GM18520 (cell line): ENCODE data around the gene IL36RN.

Source experiments
- ATAC-seq: cut with Tn5 transposase; IDR thresholded peaks from one replicate; pipeline ENCODE4 v1.9.1; 2021; ENCODE audit not compliant: unreplicated experiment

The IL36RN gene

DNA sequence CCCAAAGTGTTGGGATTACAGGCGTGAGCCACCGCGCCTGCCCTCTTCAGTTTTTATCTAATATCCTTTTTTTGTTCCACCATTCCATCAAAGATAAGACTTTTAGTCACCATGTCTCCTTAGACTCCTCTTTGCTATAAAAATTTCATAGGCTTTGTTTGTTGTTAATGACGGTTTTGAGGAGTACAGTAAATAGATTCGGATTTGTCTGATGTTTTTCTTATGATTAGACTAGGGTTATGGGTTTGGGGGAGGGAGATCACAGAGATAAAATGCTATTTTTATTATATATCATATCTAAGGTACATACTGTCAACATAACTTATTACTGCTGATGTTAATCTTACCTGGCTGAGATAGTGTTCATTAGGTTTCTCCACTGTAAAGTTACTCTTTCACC lies 12.5 kb upstream of the IL36RN start:
- no peak for ATAC-seq

DNA sequence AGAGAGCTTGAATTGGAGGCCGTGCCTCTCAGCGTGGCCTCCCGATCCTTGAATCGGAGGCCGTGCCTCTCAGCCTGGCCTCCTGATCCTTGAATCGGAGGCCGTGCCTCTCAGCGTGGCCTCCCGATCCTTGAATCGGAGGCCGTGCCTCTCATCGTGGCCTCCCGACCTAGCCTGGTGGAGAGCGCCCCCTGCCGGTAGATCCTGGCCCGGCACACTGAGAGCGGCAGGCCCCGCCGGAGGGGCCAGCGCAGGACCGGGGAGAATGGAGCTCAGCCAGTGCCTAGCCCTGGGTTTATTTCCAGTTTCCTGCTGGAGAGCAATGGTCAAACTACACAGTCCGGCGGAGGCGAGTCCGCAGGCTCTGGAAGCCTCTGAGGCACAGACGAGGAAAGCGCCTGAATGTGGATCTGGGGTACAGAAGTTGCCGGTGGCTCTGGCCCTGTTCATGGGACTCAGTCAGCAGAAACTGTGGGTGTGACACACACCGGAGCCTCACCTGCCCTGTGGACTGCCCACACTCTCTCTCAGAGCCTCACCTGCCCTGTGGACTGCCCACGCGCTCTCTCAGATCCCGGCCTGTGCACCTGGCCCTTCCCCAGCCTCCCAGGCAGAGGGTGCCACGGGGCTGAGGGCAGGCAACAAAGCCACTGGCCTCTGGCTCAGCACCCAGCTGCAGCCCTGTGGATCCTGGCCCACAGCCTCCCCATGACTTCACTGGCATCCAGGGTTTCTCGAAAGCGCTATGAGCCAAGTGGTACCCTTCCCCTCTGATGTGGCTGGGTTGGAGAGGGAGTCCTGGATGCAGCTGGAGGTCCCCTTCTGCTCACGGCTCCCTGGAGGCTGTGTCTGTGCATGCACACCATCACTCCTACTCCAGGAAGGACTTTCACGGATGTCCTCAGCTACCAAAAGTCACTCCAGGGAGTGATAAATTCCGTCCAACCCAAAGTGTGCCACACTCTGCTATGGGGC lies 7.8 kb upstream of the IL36RN start:
- no peak for ATAC-seq

DNA sequence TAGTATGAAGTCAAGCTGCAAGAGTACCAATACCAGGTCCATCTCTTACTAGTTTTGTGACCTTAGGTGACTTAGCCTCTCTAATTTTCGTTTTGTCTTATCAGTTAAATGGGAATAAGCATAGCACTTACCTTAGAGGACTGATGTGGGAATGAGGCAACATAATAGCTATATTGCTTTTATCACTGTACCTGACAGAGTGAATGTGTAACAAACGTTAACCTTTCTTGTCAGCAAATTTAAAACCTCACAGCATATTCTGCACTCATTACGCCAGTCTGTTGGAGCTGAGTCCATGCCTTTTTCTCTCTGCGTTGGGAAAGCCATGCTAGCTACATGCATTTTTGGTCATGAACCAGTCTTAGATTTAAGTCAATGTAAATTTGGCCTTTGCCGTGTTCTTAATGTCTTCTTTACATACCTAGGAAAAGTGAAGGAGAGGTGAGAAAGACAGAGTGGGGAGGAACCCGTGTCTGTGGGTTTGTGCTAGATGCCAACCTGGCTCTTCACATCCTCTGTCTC lies 6.5 kb upstream of the IL36RN start, which contains the start of gene IL36B:
Gene IL36B, minus strand, starts transcription at position 472 of the 522 bp plus-strand sequence.
- ATAC-seq = no peak

DNA sequence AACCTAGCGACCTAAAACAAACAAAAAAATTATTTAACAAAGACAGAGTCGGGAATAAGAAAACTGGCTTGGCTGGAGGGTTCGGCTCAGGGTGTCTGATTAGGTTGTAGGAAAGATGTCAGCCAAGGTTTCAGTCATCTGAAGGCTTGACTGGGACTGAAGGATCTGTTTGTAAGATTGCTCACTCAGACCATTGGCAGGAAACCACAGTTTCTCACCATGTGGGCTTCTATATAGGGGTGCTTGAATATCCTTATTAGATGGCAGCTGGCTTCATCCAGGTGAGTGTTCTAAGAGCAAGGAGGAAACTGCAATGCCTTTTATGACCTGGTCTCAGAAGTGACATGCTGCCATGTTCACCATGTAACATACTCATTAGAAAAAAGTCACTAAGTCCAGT lies 5.3 kb upstream of the IL36RN start:
- ATAC-seq = no peak

DNA sequence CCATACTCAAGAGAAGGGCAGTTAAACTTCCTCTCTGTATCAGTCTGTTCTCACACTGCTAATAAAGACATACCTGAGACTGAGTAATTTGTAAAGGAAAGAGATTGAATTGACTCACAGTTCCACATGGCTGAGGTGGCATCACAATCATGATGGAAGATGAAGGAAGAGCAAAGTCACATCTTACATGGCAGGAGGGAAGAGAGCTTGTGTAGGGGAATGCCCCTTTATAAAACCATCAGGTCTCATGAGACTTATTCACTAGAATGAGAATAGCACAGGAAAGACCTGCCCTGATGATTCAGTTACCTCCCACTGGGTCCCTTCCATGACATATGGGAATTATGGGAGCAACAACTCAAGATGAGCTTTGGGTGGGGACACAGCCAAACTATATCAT lies 4.9 kb upstream of the IL36RN start:
- no peak for ATAC-seq

DNA sequence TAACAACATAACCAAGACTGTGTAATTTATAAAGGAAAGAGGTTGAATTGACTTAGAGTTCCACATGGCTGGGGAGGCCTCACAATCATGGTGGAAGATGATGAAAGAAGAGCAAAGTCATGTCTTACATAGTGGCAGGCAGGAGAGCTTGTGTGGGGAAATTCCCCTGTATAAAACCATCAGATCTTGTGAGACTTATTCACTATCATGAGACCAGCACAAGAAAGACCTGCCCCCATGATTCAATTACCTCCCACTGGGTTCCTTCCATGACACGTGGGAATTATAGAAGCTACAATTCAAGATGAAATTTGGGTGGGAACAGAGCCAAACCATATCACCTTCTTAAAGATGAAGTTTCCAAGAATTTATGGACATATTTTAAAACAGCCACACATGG lies 2.5 kb upstream of the IL36RN start:
- ATAC-seq = no peak

DNA sequence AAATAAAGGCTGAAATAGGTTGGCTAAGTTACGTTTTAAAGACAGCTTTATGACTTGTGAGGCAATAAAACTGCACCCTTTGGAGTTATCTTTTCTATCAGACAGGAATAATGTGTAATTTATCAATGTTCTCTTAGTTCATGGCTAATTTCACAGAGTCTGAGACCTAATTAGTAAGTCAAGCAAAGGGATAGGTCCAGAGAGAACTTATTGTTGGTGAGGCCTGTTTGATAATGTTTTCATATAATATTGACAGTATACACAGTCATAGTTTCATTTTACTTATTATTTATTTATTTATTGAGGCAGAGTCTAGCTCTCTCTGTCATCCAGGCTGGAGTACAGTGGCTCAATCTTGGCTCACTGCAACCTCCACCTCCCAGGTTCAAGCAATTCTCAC lies 1.9 kb upstream of the IL36RN start:
- no peak for ATAC-seq

DNA sequence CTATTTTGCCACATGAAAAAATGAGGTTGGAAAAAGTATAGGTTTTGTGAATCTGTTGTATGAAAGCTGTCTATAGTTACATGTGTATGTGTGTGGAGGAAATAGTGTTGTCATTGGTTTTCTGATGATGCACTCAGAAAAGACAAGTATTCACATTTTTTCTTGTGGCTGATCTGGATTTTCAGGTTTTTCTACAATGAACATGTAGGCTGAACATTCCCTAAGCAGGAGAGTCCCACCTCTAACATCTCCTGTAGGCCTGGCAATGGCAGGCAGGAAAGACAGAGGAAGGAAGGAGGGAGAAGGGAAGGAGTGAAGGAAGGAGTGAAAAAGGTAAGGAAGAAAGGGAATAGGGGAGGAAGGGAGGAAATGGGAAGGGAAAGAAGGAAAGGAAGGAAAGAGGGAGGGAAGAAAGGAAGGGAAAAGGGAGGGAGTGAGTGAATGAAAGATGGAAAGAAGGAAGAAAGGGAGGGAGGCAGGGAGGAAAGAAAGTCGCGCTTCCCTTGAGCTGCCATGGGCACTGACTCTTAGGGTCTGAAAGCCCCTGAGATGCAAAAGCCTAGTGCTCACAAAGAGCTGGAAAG lies 495 bp upstream of the IL36RN start:
- ATAC-seq = no peak

DNA sequence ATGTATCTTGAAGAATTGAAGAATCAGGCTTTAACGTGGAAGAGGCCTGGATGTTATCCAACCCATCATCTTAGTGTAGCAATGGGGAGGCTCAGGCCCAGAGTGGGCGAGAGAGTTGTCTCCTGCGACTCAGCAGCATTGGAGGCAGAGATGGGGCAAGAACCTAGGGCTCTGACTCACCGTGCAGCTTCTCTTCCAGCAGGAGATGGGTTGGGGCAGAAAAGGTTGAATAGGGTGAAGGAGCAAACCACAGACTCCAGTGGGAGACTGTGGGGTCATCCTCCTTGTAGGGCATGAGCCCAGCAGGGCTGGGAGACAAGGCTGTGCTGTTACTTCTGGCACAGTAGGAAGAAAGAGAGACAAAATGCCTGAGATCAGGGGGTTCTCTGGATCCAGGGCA lies 1.4 kb downstream of the IL36RN start:
- ATAC-seq = no peak

DNA sequence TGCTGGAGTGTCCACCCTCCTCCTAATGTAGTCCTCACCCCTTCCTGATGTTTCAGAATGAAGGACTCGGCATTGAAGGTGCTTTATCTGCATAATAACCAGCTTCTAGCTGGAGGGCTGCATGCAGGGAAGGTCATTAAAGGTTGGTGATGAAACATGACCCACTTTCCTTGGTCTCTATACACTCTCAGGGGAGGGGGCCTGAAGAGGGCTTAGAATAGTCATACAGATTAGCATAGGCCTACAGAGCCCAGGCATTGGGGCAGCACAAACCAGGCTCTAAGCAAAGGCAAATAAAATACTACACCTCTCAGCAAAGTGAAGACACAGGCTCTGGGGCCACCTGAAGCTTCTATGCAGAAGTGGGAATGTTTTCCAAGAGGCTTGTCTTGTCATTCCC lies 1.8 kb downstream of the IL36RN start:
- no peak for ATAC-seq

DNA sequence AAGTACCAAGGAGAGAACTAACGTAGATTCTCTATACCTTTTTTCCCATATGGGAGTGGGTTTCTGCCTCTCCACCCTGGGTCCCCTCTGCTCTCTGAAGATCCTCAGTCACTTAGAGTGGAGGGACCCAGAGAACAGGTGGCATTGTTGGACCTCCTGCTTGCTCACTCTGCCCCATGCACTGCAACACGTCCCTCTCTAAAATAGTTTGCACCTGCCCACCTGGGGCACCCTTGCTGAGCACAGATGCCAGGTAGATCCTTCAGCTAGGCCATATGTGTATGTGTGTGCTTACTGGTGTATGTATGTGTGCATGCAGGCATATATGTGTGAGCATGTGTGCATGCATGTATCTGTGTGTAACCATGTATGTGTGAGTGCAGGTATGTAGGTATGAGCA lies 2.2 kb downstream of the IL36RN start:
- ATAC-seq = no peak

DNA sequence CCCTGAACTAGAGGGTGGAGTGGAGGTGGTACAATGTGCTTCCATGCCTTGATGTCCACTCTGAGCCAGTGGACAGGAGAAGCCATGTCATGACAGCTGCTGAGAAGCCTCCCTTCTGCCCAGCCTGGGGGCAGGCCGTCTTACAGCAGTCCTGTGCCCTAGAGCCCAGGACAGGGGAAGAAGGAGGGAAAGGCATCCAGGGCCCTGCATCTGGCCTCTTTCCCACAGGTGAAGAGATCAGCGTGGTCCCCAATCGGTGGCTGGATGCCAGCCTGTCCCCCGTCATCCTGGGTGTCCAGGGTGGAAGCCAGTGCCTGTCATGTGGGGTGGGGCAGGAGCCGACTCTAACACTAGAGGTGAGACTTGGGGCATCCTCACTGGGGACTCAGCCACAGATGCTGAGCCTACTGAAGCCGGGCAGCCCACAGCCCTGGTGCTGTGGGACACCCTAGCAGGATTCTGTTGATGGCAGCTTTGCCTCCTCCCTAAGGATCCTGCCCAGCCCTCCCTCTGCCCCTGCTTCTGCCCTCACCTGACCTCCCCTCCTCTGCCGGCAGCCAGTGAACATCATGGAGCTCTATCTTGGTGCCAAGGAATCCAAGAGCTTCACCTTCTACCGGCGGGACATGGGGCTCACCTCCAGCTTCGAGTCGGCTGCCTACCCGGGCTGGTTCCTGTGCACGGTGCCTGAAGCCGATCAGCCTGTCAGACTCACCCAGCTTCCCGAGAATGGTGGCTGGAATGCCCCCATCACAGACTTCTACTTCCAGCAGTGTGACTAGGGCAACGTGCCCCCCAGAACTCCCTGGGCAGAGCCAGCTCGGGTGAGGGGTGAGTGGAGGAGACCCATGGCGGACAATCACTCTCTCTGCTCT lies 3.1 kb downstream of the IL36RN start:
- ATAC-seq = no peak

DNA sequence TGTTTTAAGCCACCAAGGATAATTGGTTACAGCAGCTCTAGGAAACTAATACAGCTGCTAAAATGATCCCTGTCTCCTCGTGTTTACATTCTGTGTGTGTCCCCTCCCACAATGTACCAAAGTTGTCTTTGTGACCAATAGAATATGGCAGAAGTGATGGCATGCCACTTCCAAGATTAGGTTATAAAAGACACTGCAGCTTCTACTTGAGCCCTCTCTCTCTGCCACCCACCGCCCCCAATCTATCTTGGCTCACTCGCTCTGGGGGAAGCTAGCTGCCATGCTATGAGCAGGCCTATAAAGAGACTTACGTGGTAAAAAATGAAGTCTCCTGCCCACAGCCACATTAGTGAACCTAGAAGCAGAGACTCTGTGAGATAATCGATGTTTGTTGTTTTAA lies 5.3 kb downstream of the IL36RN start:
- no peak for ATAC-seq

DNA sequence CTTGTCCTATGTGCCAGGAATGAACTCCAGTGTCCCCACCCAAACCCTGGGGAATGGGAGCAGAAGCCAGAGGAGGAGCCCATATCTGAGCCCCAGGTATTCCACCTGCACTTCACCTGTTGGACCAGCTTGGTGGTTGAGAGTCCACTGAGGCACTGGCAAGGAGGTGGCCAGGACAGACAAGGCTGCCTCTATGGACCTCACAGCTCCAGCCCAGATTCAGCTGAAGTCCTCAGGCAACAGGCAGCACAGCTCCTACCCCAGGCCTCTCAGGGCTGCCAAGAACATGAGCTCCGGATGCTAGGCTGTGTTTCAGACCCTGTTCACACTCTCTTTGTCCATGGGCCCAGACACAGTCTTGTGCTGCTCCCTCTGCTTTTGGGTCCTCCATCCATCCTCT lies 5.9 kb downstream of the IL36RN start:
- ATAC-seq = no peak

DNA sequence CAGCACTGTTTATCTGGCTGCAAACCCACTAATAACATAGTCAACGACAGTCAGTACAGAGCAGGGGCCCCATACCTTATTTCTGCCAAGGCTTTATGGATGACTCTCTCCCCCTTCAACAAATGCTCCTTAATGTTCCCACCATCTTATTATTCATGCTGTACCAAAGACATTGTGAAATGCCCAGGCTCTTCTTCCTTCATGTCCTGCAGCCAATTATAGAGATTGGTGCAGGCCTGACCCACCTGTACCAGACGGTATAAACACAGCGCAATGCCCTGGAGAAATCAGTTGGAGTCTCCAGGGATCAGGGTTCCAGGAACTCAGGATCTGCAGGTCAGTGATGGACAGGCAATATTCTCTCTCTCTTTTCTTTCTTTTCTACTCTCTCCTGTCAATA lies 8.7 kb downstream of the IL36RN start, which contains the start of gene IL1F10:
Gene IL1F10, plus strand, starts transcription at position 290 of the 400 bp plus-strand sequence. CDS start 4,769 bp downstream, outside the sequence.
- ATAC-seq = no peak

DNA sequence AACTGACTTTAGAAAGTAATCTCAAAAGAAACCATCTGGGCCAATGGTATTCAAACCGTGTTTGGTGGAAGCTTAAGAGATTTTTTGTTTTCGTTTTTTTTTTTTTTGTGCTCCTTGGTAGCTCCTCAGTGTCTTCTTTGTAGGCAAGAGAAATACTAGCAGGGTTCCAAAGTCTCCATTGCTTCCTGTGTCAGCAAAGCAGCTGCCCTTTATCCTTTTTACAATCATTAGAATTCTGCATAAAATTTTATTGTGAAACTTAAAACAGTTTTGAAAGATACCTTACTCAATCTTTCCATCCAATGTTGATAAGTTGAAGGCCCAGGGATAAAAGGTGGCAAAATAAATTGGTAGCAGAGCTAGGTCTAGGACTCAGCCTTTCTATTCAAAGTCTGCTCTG lies 9.3 kb downstream of the IL36RN start:
- ATAC-seq = no peak

DNA sequence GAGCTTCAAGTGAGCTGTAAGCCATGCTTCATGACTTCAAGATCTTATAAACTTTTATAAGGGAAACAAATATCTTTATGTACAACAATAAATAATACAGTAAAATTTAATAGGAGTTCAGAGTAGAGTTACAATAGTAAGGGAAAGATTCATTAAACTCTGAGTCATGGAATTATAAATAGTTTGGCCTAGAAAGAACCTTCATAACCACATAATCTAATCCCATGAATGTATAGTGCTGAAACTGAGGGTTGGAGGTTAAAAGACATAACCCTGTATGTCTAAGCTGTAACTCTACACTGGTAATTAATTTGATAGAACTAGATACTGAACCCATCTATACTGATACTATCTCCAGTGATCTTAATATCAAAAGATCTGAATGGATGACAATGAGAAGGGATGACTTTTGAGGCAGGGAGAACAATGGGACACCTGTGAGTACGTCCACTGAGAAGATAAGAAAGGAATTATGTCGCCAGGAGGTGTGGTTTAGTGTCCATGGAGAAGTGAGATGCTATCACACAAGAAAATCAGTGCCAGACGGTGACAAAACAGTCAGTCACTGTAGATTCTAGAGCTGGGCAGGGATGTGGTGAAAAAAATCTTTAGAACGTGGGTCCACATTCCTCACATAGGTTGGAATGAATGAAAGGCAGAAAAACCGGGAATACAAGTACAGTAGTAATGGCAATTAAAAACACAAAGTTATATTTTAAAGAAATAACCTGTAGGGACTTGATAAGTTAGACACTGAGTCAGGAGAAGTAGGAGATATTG lies 9.9 kb downstream of the IL36RN start:
- ATAC-seq = no peak

DNA sequence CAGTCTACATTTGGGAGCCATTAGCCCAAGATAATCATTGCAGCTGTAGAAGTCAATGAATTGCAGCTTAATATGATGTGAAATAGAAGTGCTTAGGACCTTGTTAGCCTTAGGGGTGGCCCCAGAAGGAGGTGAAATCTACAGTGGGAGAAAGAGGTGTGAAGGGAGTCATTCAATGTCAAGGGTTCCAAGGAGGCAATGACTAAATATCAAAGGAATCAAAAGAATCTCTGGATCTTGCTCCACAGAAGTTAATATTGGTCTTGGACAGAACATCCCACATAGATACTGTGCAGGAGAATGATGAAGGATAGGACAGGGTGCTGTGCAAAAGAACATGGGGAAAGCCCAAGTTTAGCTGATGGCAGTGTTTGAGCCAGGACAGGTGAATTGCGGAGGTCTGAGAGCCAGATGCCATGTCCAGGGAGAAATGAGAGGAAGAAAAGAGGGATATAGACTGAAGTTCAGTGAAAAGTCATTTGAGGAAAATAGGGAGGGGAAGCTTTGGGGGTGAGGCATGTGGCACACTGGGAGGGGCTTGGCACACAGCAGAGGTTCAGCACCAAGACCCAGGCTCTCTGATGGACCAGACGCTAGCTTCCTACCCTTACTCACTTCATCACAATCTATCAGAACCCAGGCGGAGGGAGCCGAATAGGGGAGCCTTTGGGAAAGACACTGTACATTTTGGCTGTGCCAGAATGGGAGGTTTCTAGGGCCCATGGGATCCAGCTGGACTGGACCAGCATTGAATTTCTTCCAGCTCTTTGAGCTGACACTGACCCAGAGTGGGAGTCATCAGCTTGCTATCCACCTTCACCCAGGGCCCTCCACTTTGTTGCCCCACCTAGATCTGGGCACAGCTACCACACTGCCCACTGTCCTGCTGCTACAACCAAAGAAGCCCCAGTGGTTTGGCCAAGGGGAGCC lies 10.9 kb downstream of the IL36RN start:
- ATAC-seq = no peak

DNA sequence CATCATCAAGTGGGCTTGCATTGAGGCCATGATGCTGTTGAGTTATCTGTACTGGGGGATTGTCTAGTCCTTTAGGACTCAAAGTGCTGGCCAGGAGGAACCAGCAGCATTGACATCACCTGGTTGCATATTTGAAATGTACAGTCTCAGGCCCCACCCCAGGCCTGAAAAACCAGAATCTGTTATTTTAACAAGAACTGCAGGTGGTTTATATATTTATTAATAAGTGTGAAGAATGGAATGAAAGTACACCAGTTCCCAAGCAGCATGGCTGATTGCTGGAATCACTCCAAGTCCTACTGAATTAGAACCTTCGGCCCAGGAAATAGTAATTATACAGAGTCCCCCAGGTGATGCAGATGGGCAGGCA lies 11.6 kb downstream of the IL36RN start:
- no peak for ATAC-seq
